Renal cortical epithelial cell (primary cell): ENCODE measurements around the gene GPRC6A. TPM values are rescaled to one million over a fixed set of nuclear protein-coding genes. Genes with fewer than 3 reads are reported as not detected.
A peak's percentile ranks its signal among the peaks of the same experiment; 100 is the strongest.

Source experiments
- DNase-seq: peaks from one replicate; pipeline ENCODE4 v3.0.0-alpha.2; 2011; ENCODE audit warnings: low read depth
- total RNA-seq: library from RNA; depleted of rRNA; stranded (reverse); fragments of >200 nt; gene quantifications from 2 replicates; pipeline ENCODE4 v1.2.3, GENCODE V29; 2014

The GPRC6A gene
- total RNA-seq, 1 donor from 2014 or later: not detected

DNA sequence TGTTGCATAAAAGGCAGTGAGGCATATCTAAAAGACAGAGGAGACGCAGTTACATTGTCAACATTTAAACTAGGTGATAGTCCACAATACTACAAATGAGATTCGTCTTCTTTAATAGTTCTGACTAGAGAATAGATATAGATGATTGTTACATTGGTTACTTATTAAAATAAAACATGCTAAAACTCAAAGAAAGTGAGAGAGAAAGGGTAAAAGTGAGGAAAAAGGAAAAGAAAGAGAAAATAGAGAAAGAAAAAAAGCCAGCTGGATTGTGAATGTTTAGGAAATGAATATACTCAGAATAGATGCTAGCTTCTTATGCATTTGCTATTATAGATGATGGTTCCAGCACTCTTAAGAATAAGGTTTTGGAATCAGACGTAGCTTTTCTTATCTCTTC lies 35.7 kb downstream of the GPRC6A start:
- DNase-seq: no peak

DNA sequence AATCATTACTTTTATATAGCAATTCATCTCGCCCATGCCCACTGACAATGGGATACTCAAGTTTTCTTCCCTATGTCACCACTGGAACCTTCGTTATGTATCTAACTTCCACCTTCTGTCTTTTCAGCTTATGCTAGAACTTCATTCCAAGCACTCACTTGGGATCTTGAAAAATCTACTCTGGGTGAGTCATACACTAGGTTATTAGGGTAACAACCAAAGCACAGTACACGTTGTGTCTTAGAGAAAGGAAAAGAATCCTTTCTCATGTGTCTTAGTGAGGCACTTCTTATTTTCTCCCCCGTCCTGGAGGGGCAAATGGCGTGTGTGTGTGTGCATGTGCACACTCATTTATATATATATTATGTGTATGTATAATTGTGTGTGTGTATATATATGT lies 45.0 kb downstream of the GPRC6A start:
- DNase-seq: peak; percentile 37

DNA sequence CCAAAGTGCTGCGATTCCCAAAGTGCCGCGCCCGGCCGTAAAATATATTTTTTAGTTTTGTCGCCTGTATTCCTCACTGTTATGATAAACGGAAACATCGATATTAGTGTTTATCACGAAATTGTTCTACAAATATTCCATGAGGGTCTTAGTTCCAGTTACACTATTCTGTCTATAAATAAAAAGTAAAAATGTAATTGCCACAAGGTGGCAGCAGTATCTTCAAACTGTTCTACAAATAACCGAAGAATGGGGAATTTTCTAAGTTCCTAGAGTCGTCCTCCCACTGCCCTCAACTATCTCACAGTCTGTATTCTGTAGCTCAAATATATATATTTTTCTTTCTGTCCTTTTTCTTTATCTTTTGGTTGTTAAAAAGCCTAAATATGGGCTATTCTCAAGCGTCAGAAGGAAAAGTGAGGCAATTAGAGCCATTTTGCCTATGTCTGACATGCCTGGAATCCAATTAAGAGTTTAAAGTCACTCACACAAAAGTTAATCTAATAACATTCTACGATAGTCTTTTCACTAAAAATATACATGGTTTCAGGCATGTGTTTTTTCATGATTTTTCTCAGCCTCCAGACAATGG lies 49.2 kb downstream of the GPRC6A start:
- peak; percentile 59 for DNase-seq

DNA sequence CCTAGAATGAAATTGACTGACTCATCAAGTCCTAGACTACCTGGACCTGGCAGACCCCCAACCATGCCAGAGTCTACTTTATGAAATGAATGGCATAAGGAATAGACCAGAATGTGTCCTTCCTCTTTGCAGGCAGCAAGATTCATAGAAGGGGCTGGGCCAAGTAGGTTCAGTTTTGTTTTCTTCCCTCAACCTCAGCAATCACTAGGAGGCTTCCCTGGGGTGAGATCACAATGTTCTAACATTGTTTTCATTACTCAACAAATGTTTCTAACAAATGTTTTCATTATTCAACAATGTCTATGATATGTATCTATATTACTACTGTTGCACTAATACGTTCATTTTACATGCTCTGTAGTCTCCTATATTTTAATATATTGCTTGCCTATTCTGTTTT lies 55.0 kb downstream of the GPRC6A start:
- no peak for DNase-seq

DNA sequence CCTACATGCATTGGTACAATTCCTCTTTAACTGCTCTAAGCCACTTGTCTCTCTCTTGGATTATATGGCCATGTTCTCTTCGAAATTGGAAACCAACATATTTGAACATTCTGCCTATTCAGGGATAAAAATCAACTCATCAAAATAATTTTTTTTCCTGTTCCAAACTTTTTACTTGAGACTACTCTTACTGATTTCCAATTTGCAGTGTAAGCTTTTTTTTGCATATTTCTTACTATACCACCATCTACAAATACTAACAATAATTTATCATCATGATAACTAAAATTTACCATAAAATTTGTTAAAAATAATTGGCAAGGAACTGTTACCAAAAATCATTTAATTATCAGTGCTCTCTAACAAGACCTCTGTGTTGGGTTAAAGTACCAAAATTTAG lies 56.4 kb downstream of the GPRC6A start:
- no peak for DNase-seq

DNA sequence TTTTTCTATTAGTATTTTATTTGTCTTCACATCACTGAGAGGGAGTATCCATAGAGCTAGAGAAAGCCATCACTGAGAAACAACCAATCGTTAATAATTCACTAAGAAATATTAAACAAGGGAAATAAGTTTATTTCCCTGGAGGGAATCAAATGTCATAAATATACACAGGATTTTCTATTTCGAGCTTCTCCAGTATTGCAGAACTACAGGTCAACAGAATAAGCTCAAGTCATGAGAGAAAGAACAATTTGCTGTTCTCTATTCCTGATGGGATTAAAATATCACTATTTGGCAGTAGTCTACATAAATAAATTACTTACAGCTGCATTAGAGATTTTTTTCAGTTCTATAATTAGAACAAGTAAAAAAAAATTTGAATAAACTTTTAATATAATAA lies 61.2 kb downstream of the GPRC6A start:
- no peak for DNase-seq

DNA sequence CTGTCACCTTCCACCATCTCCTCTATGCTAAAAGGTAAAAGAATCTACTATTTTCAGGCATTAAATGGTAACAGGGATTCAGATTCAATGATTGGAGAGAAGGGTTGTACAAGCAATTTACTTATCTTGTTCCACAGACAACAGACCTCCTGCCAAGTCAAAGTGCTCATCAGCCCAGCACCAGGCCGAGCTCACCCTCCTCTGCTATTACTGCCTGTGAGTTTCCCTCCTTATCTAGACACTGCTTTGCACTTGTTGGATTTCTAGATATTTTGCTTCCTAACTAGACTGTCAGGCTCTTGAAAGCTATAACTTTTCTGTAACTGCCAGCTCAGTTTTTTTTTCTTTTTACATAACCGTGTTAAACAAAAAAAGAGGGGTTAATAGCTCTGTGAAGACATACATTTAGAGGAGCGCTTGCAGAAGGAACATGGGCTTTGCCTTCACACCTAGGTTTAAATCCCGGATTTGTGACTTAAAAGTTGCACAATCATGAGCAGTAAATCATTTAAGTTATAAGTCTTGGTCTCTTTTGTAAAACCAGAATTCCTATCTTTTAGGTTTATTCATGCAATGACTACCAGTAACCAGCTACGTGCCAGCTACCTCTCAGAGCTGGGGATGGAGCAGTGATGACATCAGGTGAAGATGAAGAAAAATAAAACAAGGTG lies 62.2 kb downstream of the GPRC6A start:
- no peak for DNase-seq

DNA sequence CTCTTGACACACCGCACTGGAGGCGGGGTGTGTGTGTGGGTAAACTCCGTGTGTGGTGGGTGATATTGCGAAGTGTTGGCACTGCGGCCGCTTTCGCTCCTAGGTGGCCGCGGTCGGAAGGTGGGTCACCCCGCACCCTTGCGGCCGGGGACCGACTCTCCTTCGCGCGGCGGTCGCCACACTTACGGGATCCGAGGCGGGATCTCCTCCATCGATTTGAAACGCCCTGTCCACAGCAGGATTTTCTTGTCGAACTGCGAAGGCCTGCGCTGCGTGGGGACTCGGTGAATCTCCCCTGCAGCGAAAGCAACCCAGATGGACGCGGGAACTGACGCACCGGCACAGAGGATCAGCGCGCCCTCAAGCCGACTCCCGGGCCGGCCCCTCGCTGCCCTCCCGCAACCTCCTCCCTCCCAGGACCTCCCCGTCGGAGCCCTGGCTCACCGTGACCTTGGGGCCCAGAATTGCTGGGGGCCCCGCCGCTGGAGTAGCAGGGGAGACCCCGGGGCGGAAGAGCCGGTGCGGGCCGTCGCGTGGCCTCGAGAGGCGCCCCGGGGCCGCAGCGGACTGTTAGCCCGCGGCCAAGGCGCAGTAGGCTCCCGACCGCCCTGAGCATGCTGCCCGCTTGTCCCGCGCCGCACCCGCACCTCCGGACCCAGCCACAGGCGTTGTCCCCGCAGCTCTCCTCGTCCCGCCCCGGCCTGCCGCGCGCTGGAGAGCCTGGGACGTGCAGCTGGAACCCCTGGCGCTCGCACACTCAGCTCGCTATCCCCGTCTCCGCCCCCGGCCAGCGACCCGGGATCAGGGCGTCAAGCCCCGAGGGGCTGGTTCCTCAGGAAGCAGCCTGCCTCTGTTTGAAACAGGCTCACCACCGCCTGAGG lies 63.7 kb downstream of the GPRC6A start, which contains the start of gene FAM162B:
FAM162B (minus strand) TSS at position 759 of the 881 bp plus-strand sequence; CDS start at position 616, 143 bp downstream.
- no peak for DNase-seq

DNA sequence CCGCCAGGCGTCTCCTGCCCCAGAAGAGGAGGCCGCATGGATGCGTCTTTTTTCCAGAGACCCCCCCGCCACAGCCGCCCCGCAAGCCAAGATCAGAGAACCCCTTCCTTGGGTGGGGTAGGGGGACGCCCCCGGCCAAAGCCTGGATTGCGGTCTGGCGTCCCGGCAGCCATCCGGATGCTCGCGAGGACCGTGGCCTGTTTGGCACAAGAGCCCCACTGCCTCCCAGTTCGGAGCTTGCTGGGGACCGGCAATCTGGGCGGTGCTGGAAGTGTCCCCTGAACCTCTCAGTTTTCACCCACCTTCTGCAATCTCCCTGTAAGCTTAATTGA lies 64.3 kb downstream of the GPRC6A start:
- no peak for DNase-seq

DNA sequence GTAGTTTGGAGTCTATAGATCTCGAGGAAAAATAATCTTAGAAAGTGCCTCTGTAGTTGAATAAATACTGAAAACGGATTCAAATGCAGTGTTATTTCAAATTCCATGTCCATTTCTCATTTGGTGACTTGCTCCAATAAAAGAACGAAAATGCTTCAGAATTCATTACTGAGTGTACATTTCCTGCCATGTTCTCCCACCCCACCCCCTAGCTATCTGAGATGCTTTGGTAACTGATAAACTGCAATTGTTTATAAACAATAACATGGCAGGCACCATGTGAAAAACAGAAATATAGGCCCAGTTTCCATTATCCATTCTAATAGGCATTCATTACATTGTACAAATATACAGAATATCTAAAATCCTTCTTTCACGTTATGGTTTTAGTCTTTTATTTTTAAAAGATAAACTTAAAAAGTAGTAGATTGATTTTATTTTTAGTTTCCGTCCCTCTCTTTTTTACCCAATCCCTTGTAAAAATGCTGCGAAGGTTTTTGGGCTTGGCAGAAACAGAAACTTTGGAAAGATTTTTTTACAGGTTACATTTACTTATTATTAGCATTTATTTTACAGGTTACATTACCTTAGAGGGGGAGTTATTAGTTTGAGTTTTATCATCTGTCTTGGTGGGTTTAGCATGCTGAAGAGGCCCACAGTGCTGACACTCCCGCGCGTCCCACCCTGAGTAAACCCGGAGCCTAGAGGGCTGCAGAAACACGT lies 64.8 kb downstream of the GPRC6A start:
- DNase-seq: no peak

DNA sequence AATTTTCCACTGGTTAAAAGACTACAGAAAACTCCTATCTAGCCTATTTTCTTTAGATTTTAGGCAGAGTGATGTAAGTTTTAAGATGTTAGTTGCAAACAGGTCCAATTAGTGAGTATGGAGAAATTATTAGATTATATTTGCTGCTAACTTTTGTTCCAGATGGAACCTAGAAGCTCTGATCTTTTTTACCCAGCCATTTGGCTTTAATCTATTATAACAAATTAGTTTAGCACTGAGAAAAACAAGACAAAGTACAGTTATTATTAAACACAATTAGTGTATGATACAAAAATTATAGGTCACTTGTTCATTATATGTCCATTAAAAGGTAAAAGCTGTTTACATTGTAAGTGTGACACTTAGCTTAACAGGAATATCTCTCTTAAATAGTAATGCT lies 65.8 kb downstream of the GPRC6A start:
- no peak for DNase-seq

DNA sequence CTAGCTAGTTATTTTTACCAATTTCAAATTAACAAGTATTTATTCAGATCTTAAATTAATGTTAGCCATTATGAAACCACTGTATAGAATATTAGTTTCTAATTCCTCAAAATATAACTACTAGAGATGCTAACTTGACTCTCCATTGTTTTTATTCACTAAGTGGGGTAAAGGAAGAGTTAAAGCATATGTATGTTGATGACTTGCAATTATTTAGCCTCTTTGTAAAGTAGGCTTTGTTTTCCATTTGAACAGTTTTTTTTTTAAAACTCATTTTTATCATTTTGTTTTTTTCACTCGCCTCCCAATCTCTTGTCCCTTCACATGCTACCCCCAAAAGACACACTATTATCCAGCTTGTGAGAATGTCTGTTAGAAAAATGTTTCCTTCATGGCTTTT lies 66.6 kb downstream of the GPRC6A start:
- no peak for DNase-seq

DNA sequence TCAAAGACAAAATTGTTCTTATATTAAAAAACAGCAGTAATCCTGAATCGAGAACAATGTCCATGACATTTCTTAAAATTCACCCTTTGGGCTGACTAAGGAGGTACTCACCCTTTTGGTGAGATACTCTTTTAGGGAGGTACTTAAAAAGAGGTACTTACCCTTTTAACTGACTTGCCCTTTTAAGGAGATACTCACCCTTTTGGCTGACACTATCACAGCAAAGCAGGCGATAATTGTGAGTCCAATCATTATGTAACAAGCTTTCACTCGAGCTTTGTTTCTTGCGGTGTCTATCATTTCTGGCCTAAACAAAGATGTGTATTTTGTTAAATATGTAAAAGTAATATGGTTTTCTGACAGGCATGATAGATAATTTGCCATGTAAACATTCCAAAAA lies 67.1 kb downstream of the GPRC6A start:
- DNase-seq: no peak

DNA sequence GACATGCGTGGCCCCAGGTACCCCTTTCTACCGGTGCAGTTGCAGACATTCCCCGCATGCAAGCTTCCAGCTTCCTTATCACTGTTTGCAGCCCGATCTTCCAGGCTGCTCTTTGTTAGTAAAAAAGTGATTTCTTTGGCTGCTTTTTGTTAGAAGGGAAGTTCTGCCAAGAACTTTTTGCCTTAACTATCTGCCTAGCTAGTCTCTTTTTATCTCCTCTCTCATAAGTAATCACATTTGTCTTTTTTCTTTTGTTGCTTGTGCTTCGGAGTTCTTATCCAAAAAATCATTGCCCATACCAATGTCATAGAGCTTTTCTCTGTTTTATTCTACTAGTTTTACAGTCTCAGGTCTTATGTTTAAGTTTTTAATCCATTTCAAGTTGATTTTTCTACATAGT lies 83.7 kb downstream of the GPRC6A start:
- no peak for DNase-seq

Other genes starting within 250 kb of the GPRC6A start
- 1.5 TPM in 1 of 2 replicates, not detected in the other for gene RSPH4A, start 212.6 kb downstream of the GPRC6A start, total RNA-seq
- 19.4 and 26.0 TPM in 2 replicates for gene ZUP1, start 160.3 kb downstream of the GPRC6A start, total RNA-seq
- gene KPNA5, start 147.9 kb downstream of the GPRC6A start, total RNA-seq: 11.9 and 14.8 TPM in 2 replicates
- not detected in 2 replicates for gene FAM162B, start 63.4 kb downstream of the GPRC6A start, total RNA-seq
- not detected in 2 replicates for gene RFX6, start 48.2 kb upstream of the GPRC6A start, total RNA-seq